Measurements from ENCODE around the gene TCP1. TPM values are rescaled to one million over a fixed set of nuclear protein-coding genes. Genes with fewer than 3 reads are reported as not detected.
A peak's percentile ranks its signal among the peaks of the same experiment; 100 is the strongest.
"Not testable (repeated sequence)": the region's sequence is repeated elsewhere in the genome, so short reads cannot be mapped to it uniquely, and the experiment has no call there.

The TCP1 gene
- total RNA-seq, 8 experiments from 2014 or later: 191 to 310 (median 253) TPM

DNA sequence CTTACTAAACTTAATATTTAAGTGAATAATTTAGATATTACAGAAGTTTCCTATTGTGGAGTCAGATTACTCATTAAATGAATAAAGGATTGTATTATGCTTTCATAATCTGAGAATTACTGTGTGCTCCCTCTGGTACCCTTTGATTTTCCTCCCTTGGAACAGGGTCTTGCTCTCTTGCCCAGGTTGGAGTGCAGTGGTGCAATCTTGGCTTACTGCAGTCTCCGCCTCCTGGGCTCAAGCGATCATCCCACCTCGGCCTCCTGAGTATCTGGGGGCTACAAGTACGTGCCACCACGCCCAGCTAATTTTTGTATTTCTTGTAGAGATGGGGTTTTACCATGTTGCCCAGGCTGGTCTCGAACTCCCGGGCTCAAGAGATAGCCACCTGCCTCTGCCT is 52.5 kb downstream of the TCP1 start:
- in situ Hi-C loops (cut with MboI; ENCODE audit: low pct_unique_long_range_greater_than_20kb in 2 of 9, low sequenced_read_pairs in 9 of 9, unreplicated experiment in 9 of 9): no loop called here
- Histone ChIP-seq H3K4me3 (no peak overlapping the region), H3K4me1 (replicated peaks in 1 of 2) (no peaks in the 10 kb centered on the region), H3K27ac (no peak overlapping the region)
- ATAC-seq (replicated peaks in 6 of 8): no peak
- 66 to 95% (median 94%) methylated on average over 3 to 7 of the region's 7 CpGs; no CpG with 5 or more reads in 4 of the 10 experiments for WGBS, 10 experiments

DNA sequence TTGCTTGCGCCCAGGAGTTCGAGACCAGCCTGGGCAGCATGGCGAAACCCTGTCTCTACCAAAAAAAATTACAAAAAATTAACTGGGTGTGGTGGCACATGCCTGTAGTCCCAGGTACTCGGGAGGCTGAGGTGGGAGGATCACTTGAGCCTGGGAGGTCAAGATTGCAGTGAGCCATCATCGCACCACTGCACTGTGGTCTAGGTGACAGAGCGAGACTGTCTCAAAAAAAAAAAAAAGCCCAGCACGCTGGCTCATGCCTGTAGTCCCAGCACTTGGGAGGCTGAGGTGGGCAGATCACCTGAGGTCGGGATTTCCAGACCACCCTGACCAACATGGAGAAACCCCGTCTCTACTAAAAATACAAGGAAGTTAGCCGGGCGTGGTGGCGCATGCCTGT is 56.0 kb downstream of the TCP1 start:
- in situ Hi-C loops (cut with MboI; ENCODE audit: low pct_unique_long_range_greater_than_20kb in 2 of 9, low sequenced_read_pairs in 9 of 9, unreplicated experiment in 9 of 9); H3K4me3 ChIP-seq; H3K27ac ChIP-seq; ATAC-seq (replicated peaks in 6 of 8): not testable (repeated sequence)
- 79 to 100% (median 100%) methylated on average over 1 to 9 of the region's 12 CpGs; no CpG with 5 or more reads in 3 of the 10 experiments for WGBS, 10 experiments
- peaks cover 3 to 15% of the 10 kb centered on the region in 2 donors for H3K4me1 ChIP-seq (replicated peaks in 1 of 2)

GRCh38 chr6:159732550-159732949 is 56.9 kb downstream of the TCP1 start:
- H3K27ac ChIP-seq; H3K4me3 ChIP-seq; in situ Hi-C loops (cut with MboI; ENCODE audit: low pct_unique_long_range_greater_than_20kb in 2 of 9, low sequenced_read_pairs in 9 of 9, unreplicated experiment in 9 of 9); ATAC-seq (replicated peaks in 6 of 8): not testable (repeated sequence)
- WGBS, 10 experiments: 80 to 100% (median 93%) methylated on average over 1 to 10 of the region's 12 CpGs
- peaks cover 3 to 15% of the 10 kb centered on the region in 2 donors for H3K4me1 ChIP-seq (replicated peaks in 1 of 2)

GRCh38 chr6:159730332-159730676 is 59.1 kb downstream of the TCP1 start:
- in situ Hi-C loops (cut with MboI; ENCODE audit: low pct_unique_long_range_greater_than_20kb in 2 of 9, low sequenced_read_pairs in 9 of 9, unreplicated experiment in 9 of 9): no loop called here
- peaks cover 3 to 22% of the 10 kb centered on the region in 2 donors for H3K4me1 ChIP-seq (replicated peaks in 1 of 2)
- no peak overlapping the region for H3K27ac ChIP-seq
- peak overlapping the region in 1 of 5 donors; percentile 93 for H3K4me3 ChIP-seq
- WGBS, 10 experiments: 33 to 100% (median 81%) methylated on average over 1 to 6 of the region's 6 CpGs
- ATAC-seq (replicated peaks in 6 of 8): no peak

- peaks cover 3 to 22% of the 10 kb centered on the region in 2 donors for H3K4me1 ChIP-seq (replicated peaks in 1 of 2)
- ATAC-seq (replicated peaks in 6 of 8): no peak
- H3K27ac ChIP-seq: no peak overlapping the region
- 0 to 44% (median 25%) methylated on average over 1 to 4 of the region's 4 CpGs; no CpG with 5 or more reads in 2 of the 10 experiments for WGBS, 10 experiments
- H3K4me3 ChIP-seq: peak overlapping the region; percentile 82 to 98 (median 96)
- in situ Hi-C loops (cut with MboI; ENCODE audit: low pct_unique_long_range_greater_than_20kb in 2 of 9, low sequenced_read_pairs in 9 of 9, unreplicated experiment in 9 of 9): no loop called here
Measured at GRCh38 chr6:159729598-159730331, 59.6 kb downstream of the TCP1 start.

DNA sequence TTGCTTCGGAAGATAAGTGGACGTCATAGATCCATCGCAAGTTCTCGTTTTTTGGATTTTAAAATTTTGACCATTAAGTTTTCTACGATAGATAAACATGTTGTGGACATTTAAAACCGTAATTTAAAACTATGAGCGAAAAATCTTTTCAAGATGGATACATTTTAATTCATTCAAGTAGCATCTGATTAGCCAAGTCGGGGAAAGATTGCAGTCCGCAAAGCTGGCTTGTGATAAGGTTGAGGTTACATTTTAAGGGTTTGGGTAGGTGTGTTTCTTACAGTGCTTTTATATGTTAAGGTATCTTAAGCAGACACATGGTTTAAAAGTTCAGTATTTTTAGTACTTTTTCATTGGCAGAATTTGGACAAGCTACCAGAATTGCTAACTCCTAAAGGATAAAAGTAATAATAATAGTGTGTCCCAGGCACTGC is 60.9 kb downstream of the TCP1 start:
- Histone ChIP-seq H3K4me1 (replicated peaks in 1 of 2) (peaks cover 3 to 22% of the 10 kb centered on the region in 2 donors), H3K4me3 (peak overlapping the region; percentile 82 to 98 (median 96)), H3K27ac (no peak overlapping the region)
- in situ Hi-C loops (cut with MboI; ENCODE audit: low pct_unique_long_range_greater_than_20kb in 2 of 9, low sequenced_read_pairs in 9 of 9, unreplicated experiment in 9 of 9): no loop called here
- ATAC-seq (replicated peaks in 6 of 8): no peak
- WGBS, 10 experiments: 0 to 2% (median 1%) methylated on average over 3 to 9 of the region's 9 CpGs

Other genes with a start within 250 kb of the TCP1 start
- 1,000 to 10,000 TPM in 1 of 8 experiments, 100 to 1,000 TPM in 4, 10 to 100 TPM in 3; 60.7 to 2,068 (median 114) TPM for gene SOD2, start 96.4 kb downstream of the TCP1 start, total RNA-seq
- 100 to 1,000 TPM in 3 of 8 experiments, 10 to 100 TPM in 5; 73.8 to 139 (median 87.2) TPM for gene WTAP, start 62.1 kb downstream of the TCP1 start, total RNA-seq
- 100 to 1,000 TPM in 1 of 8 experiments, 10 to 100 TPM in 7; 12.6 to 120 (median 42.2) TPM for gene ACAT2, start 27.6 kb downstream of the TCP1 start, total RNA-seq
- 100 to 1,000 TPM in 3 of 8 experiments, 10 to 100 TPM in 5; 50.9 to 110 (median 59.4) TPM for gene MRPL18, start 865 bp upstream of the TCP1 start, total RNA-seq
- gene PNLDC1, start 10.7 kb upstream of the TCP1 start, total RNA-seq: under 1 TPM in 1 of 8 experiments, not detected in 7; 0.22 TPM
- under 1 TPM in 6 of 8 experiments, not detected in 2; 0.05 to 0.66 (median 0.31) TPM for gene MAS1, start 101.4 kb upstream of the TCP1 start, total RNA-seq
- 100 to 1,000 TPM in 3 of 8 experiments, 10 to 100 TPM in 5; 18.4 to 124 (median 53.5) TPM for gene IGF2R, start 179.5 kb upstream of the TCP1 start, total RNA-seq

All from motor neuron (in vitro differentiated cells).